ENCODE data around the gene PKM.

DNA sequence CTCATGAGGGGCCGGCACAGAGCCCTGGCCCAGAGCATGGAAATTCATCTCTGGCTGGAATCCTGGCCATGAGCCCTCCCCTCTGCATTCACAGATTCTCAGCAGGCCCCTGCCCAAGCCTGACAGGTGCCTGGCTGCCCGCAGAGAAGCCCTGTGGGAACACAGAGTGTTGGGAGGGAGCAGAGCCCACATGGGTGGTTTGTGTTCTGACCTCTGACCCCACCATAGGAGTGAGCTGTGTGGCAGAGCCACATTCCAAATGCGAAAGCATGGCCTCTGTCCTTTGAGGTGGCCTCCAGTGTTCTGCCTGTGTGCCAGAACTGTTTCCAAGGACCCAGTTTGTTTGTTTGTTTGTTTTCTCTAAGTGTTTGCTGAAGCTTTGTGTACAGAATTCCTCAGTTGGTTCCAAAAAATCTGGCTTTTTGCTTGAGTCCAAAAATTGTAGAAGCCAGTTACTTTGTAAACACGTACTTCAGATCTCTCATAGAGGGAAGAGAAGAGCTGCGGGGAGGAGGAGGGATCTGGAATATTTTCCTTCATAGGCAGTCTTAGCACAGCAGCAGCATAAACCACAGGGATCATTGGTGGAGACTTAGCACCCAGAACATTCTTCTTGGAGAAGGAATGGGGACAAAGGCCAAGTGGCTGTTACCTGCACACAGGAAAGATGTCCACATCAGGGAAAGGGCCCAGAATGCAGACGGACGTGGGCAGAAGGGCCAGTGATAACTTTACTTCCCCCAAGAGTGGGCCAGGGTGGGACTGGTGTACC lies 69.4 kb downstream of the PKM start:
- TF ChIP-seq, protein P1, sequence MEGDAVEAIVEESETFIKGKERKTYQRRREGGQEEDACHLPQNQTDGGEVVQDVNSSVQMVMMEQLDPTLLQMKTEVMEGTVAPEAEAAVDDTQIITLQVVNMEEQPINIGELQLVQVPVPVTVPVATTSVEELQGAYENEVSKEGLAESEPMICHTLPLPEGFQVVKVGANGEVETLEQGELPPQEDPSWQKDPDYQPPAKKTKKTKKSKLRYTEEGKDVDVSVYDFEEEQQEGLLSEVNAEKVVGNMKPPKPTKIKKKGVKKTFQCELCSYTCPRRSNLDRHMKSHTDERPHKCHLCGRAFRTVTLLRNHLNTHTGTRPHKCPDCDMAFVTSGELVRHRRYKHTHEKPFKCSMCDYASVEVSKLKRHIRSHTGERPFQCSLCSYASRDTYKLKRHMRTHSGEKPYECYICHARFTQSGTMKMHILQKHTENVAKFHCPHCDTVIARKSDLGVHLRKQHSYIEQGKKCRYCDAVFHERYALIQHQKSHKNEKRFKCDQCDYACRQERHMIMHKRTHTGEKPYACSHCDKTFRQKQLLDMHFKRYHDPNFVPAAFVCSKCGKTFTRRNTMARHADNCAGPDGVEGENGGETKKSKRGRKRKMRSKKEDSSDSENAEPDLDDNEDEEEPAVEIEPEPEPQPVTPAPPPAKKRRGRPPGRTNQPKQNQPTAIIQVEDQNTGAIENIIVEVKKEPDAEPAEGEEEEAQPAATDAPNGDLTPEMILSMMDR (conservative IDR thresholded peaks at IDR 0.05 in 1 of 2, IDR thresholded peaks at IDR 0.05 in 1 of 2; ENCODE audit: low read depth in 1 of 2, low read length in 2 of 2): no peak
- TF ChIP-seq EZH2 (IDR thresholded peaks at IDR 0.05; ENCODE audit: low read length, missing control alignments): no peak
